Breast epithelium (tissue), 3 donors: ENCODE data around the gene TNFRSF1A.

Experiments used
- POLR2A ChIP-seq: fragments of 450-650 bp; IDR thresholded peaks from one replicate; pipeline ENCODE4 v1.6.1; 2016; ENCODE audit warnings: antibody characterized with exemption, mild to moderate bottlenecking, moderate library complexity
- TF ChIP-seq, protein P1 (sequence below), 3 donors: fragments of 450-650 bp; IDR thresholded peaks; one replicate each; pipeline ENCODE4 v1.5.1; 2016 to 2017; ENCODE audit warnings: antibody characterized with exemption in 3 of 3, mild to moderate bottlenecking in 3 of 3, moderate library complexity in 3 of 3

- no peak for TF ChIP-seq POLR2A
- TF ChIP-seq, protein P1, sequence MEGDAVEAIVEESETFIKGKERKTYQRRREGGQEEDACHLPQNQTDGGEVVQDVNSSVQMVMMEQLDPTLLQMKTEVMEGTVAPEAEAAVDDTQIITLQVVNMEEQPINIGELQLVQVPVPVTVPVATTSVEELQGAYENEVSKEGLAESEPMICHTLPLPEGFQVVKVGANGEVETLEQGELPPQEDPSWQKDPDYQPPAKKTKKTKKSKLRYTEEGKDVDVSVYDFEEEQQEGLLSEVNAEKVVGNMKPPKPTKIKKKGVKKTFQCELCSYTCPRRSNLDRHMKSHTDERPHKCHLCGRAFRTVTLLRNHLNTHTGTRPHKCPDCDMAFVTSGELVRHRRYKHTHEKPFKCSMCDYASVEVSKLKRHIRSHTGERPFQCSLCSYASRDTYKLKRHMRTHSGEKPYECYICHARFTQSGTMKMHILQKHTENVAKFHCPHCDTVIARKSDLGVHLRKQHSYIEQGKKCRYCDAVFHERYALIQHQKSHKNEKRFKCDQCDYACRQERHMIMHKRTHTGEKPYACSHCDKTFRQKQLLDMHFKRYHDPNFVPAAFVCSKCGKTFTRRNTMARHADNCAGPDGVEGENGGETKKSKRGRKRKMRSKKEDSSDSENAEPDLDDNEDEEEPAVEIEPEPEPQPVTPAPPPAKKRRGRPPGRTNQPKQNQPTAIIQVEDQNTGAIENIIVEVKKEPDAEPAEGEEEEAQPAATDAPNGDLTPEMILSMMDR (IDR thresholded peaks at IDR 0.05): no peak
Observed at GRCh38 chr12:6345319-6346091, 3.6 kb upstream of the TNFRSF1A start.
